ENCODE results near the gene VAPB. TPM values are rescaled to one million over a fixed set of nuclear protein-coding genes. Genes with fewer than 3 reads are reported as not detected.
"Not testable (repeated sequence)": the region's sequence is repeated elsewhere in the genome, so short reads cannot be mapped to it uniquely, and the experiment has no call there.

The VAPB gene
- total and polyA plus RNA-seq, 2 donors from 2014 or later, result 49.3 to 60.4 TPM

- no peak overlapping the region for H3K9ac ChIP-seq (ENCODE audit: low read length in 3 of 3)
- no peak for FAIRE-seq
- H3K9me3 ChIP-seq (ENCODE audit: control insufficient read depth in 2 of 3, insufficient read depth in 1 of 3, low read length in 3 of 3), result no peaks in the 10 kb centered on the region
- TF ChIP-seq CTCF (IDR thresholded peaks at IDR 0.05; ENCODE audit: borderline replicate concordance, extremely low read depth, insufficient read depth), result no peak
- intact Hi-C loops (cut with DNase I), result no loop called here
- no peak for DNase-seq
- H3K27me3 ChIP-seq (ENCODE audit: control insufficient read depth, insufficient read depth, low read length), result no peaks in the 10 kb centered on the region
- H3K36me3 ChIP-seq (ENCODE audit: control insufficient read depth in 2 of 3, insufficient read depth in 3 of 3, low read length in 3 of 3), result no peaks in the 10 kb centered on the region
- H3K4me1 ChIP-seq (ENCODE audit: control insufficient read depth in 2 of 3, insufficient read depth in 2 of 3, low read depth in 1 of 3, low read length in 3 of 3), result peaks cover 0 to 17% (median 4%) of the 10 kb centered on the region in 3 donors
- H3K4me3 ChIP-seq (ENCODE audit: low read length in 3 of 3), result no peak overlapping the region
- H3K27ac ChIP-seq (ENCODE audit: low read depth in 2 of 2, low read length in 2 of 2), result no peak overlapping the region
These were observed 18.3 kb downstream of the VAPB start for GRCh38 chr20:58407201-58407873.

- Histone ChIP-seq H3K9ac (ENCODE audit: low read length in 3 of 3) (no peak overlapping the region), H3K27ac (ENCODE audit: low read depth in 2 of 2, low read length in 2 of 2) (no peak overlapping the region), H3K36me3 (ENCODE audit: control insufficient read depth in 2 of 3, insufficient read depth in 3 of 3, low read length in 3 of 3) (no peaks in the 10 kb centered on the region), H3K9me3 (ENCODE audit: control insufficient read depth in 2 of 3, insufficient read depth in 1 of 3, low read length in 3 of 3) (no peaks in the 10 kb centered on the region), H3K27me3 (ENCODE audit: control insufficient read depth, insufficient read depth, low read length) (no peaks in the 10 kb centered on the region), H3K4me1 (ENCODE audit: control insufficient read depth in 2 of 3, insufficient read depth in 2 of 3, low read depth in 1 of 3, low read length in 3 of 3) (peaks cover 0 to 17% (median 4%) of the 10 kb centered on the region in 3 donors), H3K4me3 (ENCODE audit: low read length in 3 of 3) (no peak overlapping the region)
- TF ChIP-seq CTCF (IDR thresholded peaks at IDR 0.05; ENCODE audit: borderline replicate concordance, extremely low read depth, insufficient read depth), result no peak
- FAIRE-seq (no peak), DNase-seq (no peak)
- intact Hi-C loops (cut with DNase I), result no loop called here
These were observed 19.0 kb downstream of the VAPB start for GRCh38 chr20:58407966-58408557.

GRCh38 chr20:58408603-58409246 is 19.7 kb downstream of the VAPB start:
- H3K4me3 ChIP-seq (ENCODE audit: low read length in 3 of 3), result no peak overlapping the region
- FAIRE-seq (no peak), DNase-seq (no peak)
- H3K36me3 ChIP-seq (ENCODE audit: control insufficient read depth in 2 of 3, insufficient read depth in 3 of 3, low read length in 3 of 3), result no peaks in the 10 kb centered on the region
- no peak overlapping the region for H3K9ac ChIP-seq (ENCODE audit: low read length in 3 of 3)
- TF ChIP-seq CTCF (IDR thresholded peaks at IDR 0.05; ENCODE audit: borderline replicate concordance, extremely low read depth, insufficient read depth), result no peak
- intact Hi-C loops (cut with DNase I), result no loop called here
- no peaks in the 10 kb centered on the region for H3K27me3 ChIP-seq (ENCODE audit: control insufficient read depth, insufficient read depth, low read length)
- no peaks in the 10 kb centered on the region for H3K9me3 ChIP-seq (ENCODE audit: control insufficient read depth in 2 of 3, insufficient read depth in 1 of 3, low read length in 3 of 3)
- peaks cover 0 to 17% (median 1%) of the 10 kb centered on the region in 3 donors for H3K4me1 ChIP-seq (ENCODE audit: control insufficient read depth in 2 of 3, insufficient read depth in 2 of 3, low read depth in 1 of 3, low read length in 3 of 3)
- H3K27ac ChIP-seq (ENCODE audit: low read depth in 2 of 2, low read length in 2 of 2), result no peak overlapping the region

- H3K27me3 ChIP-seq (ENCODE audit: control insufficient read depth, insufficient read depth, low read length); FAIRE-seq; intact Hi-C loops (cut with DNase I); H3K27ac ChIP-seq (ENCODE audit: low read depth in 2 of 2, low read length in 2 of 2); H3K9me3 ChIP-seq (ENCODE audit: control insufficient read depth in 2 of 3, insufficient read depth in 1 of 3, low read length in 3 of 3); H3K36me3 ChIP-seq (ENCODE audit: control insufficient read depth in 2 of 3, insufficient read depth in 3 of 3, low read length in 3 of 3); H3K4me1 ChIP-seq (ENCODE audit: control insufficient read depth in 2 of 3, insufficient read depth in 2 of 3, low read depth in 1 of 3, low read length in 3 of 3); H3K9ac ChIP-seq (ENCODE audit: low read length in 3 of 3); H3K4me3 ChIP-seq (ENCODE audit: low read length in 3 of 3): not testable (repeated sequence)
- DNase-seq, result peak in 1 of 5 donors; percentile 62
These were observed 25.2 kb downstream of the VAPB start for GRCh38 chr20:58414216-58414615.

GRCh38 chr20:58414786-58415185 is 25.8 kb downstream of the VAPB start:
- H3K27me3 ChIP-seq (ENCODE audit: control insufficient read depth, insufficient read depth, low read length); H3K9me3 ChIP-seq (ENCODE audit: control insufficient read depth in 2 of 3, insufficient read depth in 1 of 3, low read length in 3 of 3); intact Hi-C loops (cut with DNase I); H3K9ac ChIP-seq (ENCODE audit: low read length in 3 of 3); H3K27ac ChIP-seq (ENCODE audit: low read depth in 2 of 2, low read length in 2 of 2); H3K4me1 ChIP-seq (ENCODE audit: control insufficient read depth in 2 of 3, insufficient read depth in 2 of 3, low read depth in 1 of 3, low read length in 3 of 3); DNase-seq; H3K4me3 ChIP-seq (ENCODE audit: low read length in 3 of 3); FAIRE-seq; H3K36me3 ChIP-seq (ENCODE audit: control insufficient read depth in 2 of 3, insufficient read depth in 3 of 3, low read length in 3 of 3): not testable (repeated sequence)
